Measurements from ENCODE around the gene HDAC4.

- TF ChIP-seq ELF4 (IDR thresholded peaks at IDR 0.05) (no peak), NFRKB (IDR thresholded peaks at IDR 0.05) (no peak), FOXA1 (IDR thresholded peaks at IDR 0.05) (no peak), SP1 (IDR thresholded peaks at IDR 0.05) (no peak)
Measured at GRCh38 chr2:239153806-239154591, 246.8 kb downstream of the HDAC4 start.

Measured in HEK293T (cell line).